ENCODE results near the gene MRPL43.

MRPL43 gene

GRCh38 chr10:101018600-101019439 lies 31.5 kb upstream of the MRPL43 start:
- Histone ChIP-seq H3K9me3 (ENCODE audit: control insufficient read depth in 1 of 2, low read length in 2 of 2) (no peaks in the 10 kb centered on the region), H3K27me3 (ENCODE audit: low read depth, low read length) (no peaks in the 10 kb centered on the region), H3K4me3 (ENCODE audit: low read depth in 1 of 2, low read length in 2 of 2) (no peak overlapping the region), H3K27ac (ENCODE audit: low read length) (no peak overlapping the region), H3K4me1 (ENCODE audit: control insufficient read depth in 1 of 2, insufficient read depth in 2 of 2, low read length in 2 of 2) (peaks cover 0 to 15% of the 10 kb centered on the region in 2 donors), H3K36me3 (ENCODE audit: control insufficient read depth in 1 of 2, insufficient read depth in 2 of 2, low read length in 2 of 2) (no peaks in the 10 kb centered on the region)

GRCh38 chr10:101018118-101018599 lies 30.9 kb upstream of the MRPL43 start:
- no peaks in the 10 kb centered on the region for H3K27me3 ChIP-seq (ENCODE audit: low read depth, low read length)
- peaks cover 3 to 20% of the 10 kb centered on the region in 2 donors for H3K4me1 ChIP-seq (ENCODE audit: control insufficient read depth in 1 of 2, insufficient read depth in 2 of 2, low read length in 2 of 2)
- H3K27ac ChIP-seq (ENCODE audit: low read length) = no peak overlapping the region
- H3K36me3 ChIP-seq (ENCODE audit: control insufficient read depth in 1 of 2, insufficient read depth in 2 of 2, low read length in 2 of 2) = no peaks in the 10 kb centered on the region
- H3K4me3 ChIP-seq (ENCODE audit: low read depth in 1 of 2, low read length in 2 of 2) = no peak overlapping the region
- no peaks in the 10 kb centered on the region for H3K9me3 ChIP-seq (ENCODE audit: control insufficient read depth in 1 of 2, low read length in 2 of 2)

- Histone ChIP-seq H3K27ac (ENCODE audit: low read length) (no peak overlapping the region), H3K4me1 (ENCODE audit: control insufficient read depth in 1 of 2, insufficient read depth in 2 of 2, low read length in 2 of 2) (peaks cover 8 to 32% of the 10 kb centered on the region in 2 donors), H3K9me3 (ENCODE audit: control insufficient read depth in 1 of 2, low read length in 2 of 2) (no peaks in the 10 kb centered on the region), H3K36me3 (ENCODE audit: control insufficient read depth in 1 of 2, insufficient read depth in 2 of 2, low read length in 2 of 2) (no peaks in the 10 kb centered on the region), H3K27me3 (ENCODE audit: low read depth, low read length) (no peaks in the 10 kb centered on the region), H3K4me3 (ENCODE audit: low read depth in 1 of 2, low read length in 2 of 2) (no peak overlapping the region)
Measured at GRCh38 chr10:101016814-101017213, 29.5 kb upstream of the MRPL43 start.

- Histone ChIP-seq H3K4me3 (ENCODE audit: low read depth in 1 of 2, low read length in 2 of 2) (no peak overlapping the region), H3K4me1 (ENCODE audit: control insufficient read depth in 1 of 2, insufficient read depth in 2 of 2, low read length in 2 of 2) (peaks cover 8 to 32% of the 10 kb centered on the region in 2 donors), H3K36me3 (ENCODE audit: control insufficient read depth in 1 of 2, insufficient read depth in 2 of 2, low read length in 2 of 2) (no peaks in the 10 kb centered on the region), H3K9me3 (ENCODE audit: control insufficient read depth in 1 of 2, low read length in 2 of 2) (no peaks in the 10 kb centered on the region), H3K27me3 (ENCODE audit: low read depth, low read length) (no peaks in the 10 kb centered on the region), H3K27ac (ENCODE audit: low read length) (no peak overlapping the region)
Measured at GRCh38 chr10:101015582-101015973, 28.3 kb upstream of the MRPL43 start.

DNA sequence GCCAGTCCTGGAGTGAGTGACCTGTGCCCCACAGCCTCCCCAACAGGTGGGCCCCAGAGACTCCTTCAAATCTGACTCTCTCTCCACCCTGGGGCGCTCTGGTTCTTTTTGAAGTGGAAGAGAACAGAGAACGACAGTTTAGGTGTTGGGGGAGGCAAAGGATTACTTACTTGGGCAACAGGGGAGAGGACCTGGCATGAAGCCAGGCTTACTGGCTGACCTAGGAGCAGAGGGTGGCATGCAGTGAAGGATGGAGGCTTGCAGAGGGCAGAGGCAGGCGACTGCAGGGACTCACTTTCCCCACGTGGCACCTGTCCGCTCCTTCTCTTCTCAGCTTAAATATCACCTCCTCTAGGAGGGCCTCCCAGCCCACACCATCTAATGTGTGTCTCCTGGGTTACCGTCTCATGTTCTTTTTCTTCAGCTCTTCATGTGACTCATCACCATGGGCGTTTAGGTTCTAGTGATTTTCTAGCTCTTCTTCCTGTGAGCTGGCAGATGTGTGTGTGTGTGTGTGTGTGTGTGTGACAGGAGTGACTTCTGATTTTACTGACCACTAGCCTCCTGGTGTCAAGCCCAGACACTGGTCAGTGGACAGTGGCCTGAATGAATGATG lies 27.8 kb upstream of the MRPL43 start:
- H3K27ac ChIP-seq (ENCODE audit: low read length) = no peak overlapping the region
- H3K4me1 ChIP-seq (ENCODE audit: control insufficient read depth in 1 of 2, insufficient read depth in 2 of 2, low read length in 2 of 2) = peaks cover 8 to 32% of the 10 kb centered on the region in 2 donors
- H3K4me3 ChIP-seq (ENCODE audit: low read depth in 1 of 2, low read length in 2 of 2) = no peak overlapping the region
- no peaks in the 10 kb centered on the region for H3K36me3 ChIP-seq (ENCODE audit: control insufficient read depth in 1 of 2, insufficient read depth in 2 of 2, low read length in 2 of 2)
- H3K27me3 ChIP-seq (ENCODE audit: low read depth, low read length) = no peaks in the 10 kb centered on the region
- H3K9me3 ChIP-seq (ENCODE audit: control insufficient read depth in 1 of 2, low read length in 2 of 2) = no peaks in the 10 kb centered on the region

DNA sequence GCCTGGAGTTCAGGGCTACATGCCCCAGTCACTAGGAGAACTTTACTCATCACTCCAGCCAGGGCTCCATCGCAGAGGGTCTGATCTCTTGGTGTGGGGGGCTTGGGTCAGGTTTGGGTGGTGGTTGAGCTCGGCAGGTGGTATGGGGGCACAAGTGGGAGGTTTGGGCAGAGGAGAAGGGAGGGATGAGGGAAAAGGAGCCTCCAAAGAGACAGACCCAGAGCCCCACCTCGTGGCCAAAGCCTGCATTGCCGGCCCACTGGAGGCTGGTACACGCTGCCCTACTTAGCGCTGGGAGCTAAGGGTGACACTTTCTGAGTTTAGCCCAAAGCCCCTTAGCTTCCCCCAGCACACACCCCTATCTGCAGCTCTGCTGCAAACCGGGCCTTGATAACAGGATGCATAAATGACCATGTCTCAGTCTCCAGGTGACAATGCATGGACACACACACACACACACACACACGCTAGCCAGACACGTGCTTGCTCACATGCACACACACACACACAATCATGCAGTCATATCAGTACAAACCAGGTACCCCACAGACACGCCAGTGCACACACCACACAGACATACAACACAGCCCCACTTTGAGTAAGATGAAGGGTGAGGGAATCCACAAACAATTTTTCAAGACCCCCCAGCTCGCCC lies 27.1 kb upstream of the MRPL43 start:
- no peak overlapping the region for H3K27ac ChIP-seq (ENCODE audit: low read length)
- no peaks in the 10 kb centered on the region for H3K27me3 ChIP-seq (ENCODE audit: low read depth, low read length)
- peaks cover 8 to 32% of the 10 kb centered on the region in 2 donors for H3K4me1 ChIP-seq (ENCODE audit: control insufficient read depth in 1 of 2, insufficient read depth in 2 of 2, low read length in 2 of 2)
- H3K9me3 ChIP-seq (ENCODE audit: control insufficient read depth in 1 of 2, low read length in 2 of 2) = no peaks in the 10 kb centered on the region
- no peak overlapping the region for H3K4me3 ChIP-seq (ENCODE audit: low read depth in 1 of 2, low read length in 2 of 2)
- no peaks in the 10 kb centered on the region for H3K36me3 ChIP-seq (ENCODE audit: control insufficient read depth in 1 of 2, insufficient read depth in 2 of 2, low read length in 2 of 2)

- Histone ChIP-seq H3K4me3 (ENCODE audit: low read depth in 1 of 2, low read length in 2 of 2) (no peak overlapping the region), H3K27ac (ENCODE audit: low read length) (no peak overlapping the region), H3K9me3 (ENCODE audit: control insufficient read depth in 1 of 2, low read length in 2 of 2) (no peaks in the 10 kb centered on the region), H3K4me1 (ENCODE audit: control insufficient read depth in 1 of 2, insufficient read depth in 2 of 2, low read length in 2 of 2) (peaks cover 8 to 35% of the 10 kb centered on the region in 2 donors), H3K36me3 (ENCODE audit: control insufficient read depth in 1 of 2, insufficient read depth in 2 of 2, low read length in 2 of 2) (no peaks in the 10 kb centered on the region), H3K27me3 (ENCODE audit: low read depth, low read length) (no peaks in the 10 kb centered on the region)
Measured at GRCh38 chr10:101013365-101013825, 26.1 kb upstream of the MRPL43 start.

- Histone ChIP-seq H3K4me3 (ENCODE audit: low read depth in 1 of 2, low read length in 2 of 2) (no peak overlapping the region), H3K36me3 (ENCODE audit: control insufficient read depth in 1 of 2, insufficient read depth in 2 of 2, low read length in 2 of 2) (no peaks in the 10 kb centered on the region), H3K9me3 (ENCODE audit: control insufficient read depth in 1 of 2, low read length in 2 of 2) (no peaks in the 10 kb centered on the region), H3K27me3 (ENCODE audit: low read depth, low read length) (no peaks in the 10 kb centered on the region), H3K4me1 (ENCODE audit: control insufficient read depth in 1 of 2, insufficient read depth in 2 of 2, low read length in 2 of 2) (peaks cover 8 to 41% of the 10 kb centered on the region in 2 donors), H3K27ac (ENCODE audit: low read length) (no peak overlapping the region)
Measured at GRCh38 chr10:101012525-101013364, 25.4 kb upstream of the MRPL43 start.

- Histone ChIP-seq H3K9me3 (ENCODE audit: control insufficient read depth in 1 of 2, low read length in 2 of 2) (no peaks in the 10 kb centered on the region), H3K27ac (ENCODE audit: low read length) (no peak overlapping the region), H3K4me3 (ENCODE audit: low read depth in 1 of 2, low read length in 2 of 2) (no peak overlapping the region), H3K27me3 (ENCODE audit: low read depth, low read length) (no peaks in the 10 kb centered on the region), H3K4me1 (ENCODE audit: control insufficient read depth in 1 of 2, insufficient read depth in 2 of 2, low read length in 2 of 2) (peaks cover 8 to 50% of the 10 kb centered on the region in 2 donors), H3K36me3 (ENCODE audit: control insufficient read depth in 1 of 2, insufficient read depth in 2 of 2, low read length in 2 of 2) (peaks cover 0 to 4% of the 10 kb centered on the region in 2 donors)
Measured at GRCh38 chr10:101011517-101012423, 24.5 kb upstream of the MRPL43 start.

DNA sequence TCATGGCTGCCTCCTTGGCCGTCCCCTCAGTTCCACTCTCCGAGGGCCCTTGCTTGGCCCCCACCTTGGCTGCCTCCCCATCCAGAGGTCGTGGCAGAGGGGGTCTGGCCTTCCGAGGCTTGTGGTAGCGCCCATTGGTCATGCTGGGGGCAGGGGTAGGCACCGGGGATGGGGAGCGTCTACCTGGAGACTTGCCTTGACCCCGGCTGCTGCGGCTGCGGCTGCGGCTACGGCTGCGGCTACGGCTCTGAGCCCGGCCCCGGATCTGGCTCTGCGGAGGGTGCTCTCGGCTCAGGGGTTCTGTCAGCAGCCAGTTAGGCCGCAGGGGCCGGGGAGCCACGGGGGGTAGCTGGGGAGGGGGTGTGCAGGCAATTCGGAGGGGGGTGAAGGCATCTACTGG lies 23.0 kb upstream of the MRPL43 start:
- no peak overlapping the region for H3K27ac ChIP-seq (ENCODE audit: low read length)
- H3K9me3 ChIP-seq (ENCODE audit: control insufficient read depth in 1 of 2, low read length in 2 of 2) = no peaks in the 10 kb centered on the region
- peaks cover 8 to 55% of the 10 kb centered on the region in 2 donors for H3K4me1 ChIP-seq (ENCODE audit: control insufficient read depth in 1 of 2, insufficient read depth in 2 of 2, low read length in 2 of 2)
- peaks cover 6 to 18% of the 10 kb centered on the region in 2 donors for H3K36me3 ChIP-seq (ENCODE audit: control insufficient read depth in 1 of 2, insufficient read depth in 2 of 2, low read length in 2 of 2)
- H3K27me3 ChIP-seq (ENCODE audit: low read depth, low read length) = no peaks in the 10 kb centered on the region
- no peak overlapping the region for H3K4me3 ChIP-seq (ENCODE audit: low read depth in 1 of 2, low read length in 2 of 2)

Measured in muscle layer of duodenum (tissue), 2 donors.